ENCODE results near the gene SAMD4A. TPM values are rescaled to one million over a fixed set of nuclear protein-coding genes. Genes with fewer than 3 reads are reported as not detected.

SAMD4A gene
- total RNA-seq, 4 donors from 2014 or later, result 39.8 to 53.3 (median 48.0) TPM

GRCh38 chr14:54564868-54565784 lies 1.8 kb upstream of the SAMD4A start:
- Histone ChIP-seq H3K36me3 (no peaks in the 10 kb centered on the region), H3K27ac (peak overlapping the region; percentile 98 to 100 (median 100)), H3K27me3 (no peaks in the 10 kb centered on the region), H3K9me3 (no peaks in the 10 kb centered on the region), H3K4me1 (peaks cover 0 to 35% (median 10%) of the 10 kb centered on the region in 4 donors), H3K4me3 (peak overlapping the region; percentile 60 to 92 (median 87))
- peak; percentile 42 to 57 for DNase-seq (ENCODE audit: low spot score in 2 of 2)
- 0 to 3% methylated on average over 39 to 50 of the region's 69 CpGs for WGBS, 2 donors
- TF ChIP-seq CTCF (IDR thresholded peaks at IDR 0.05) (peak in 2 of 5 experiments; percentile 21 to 47), EP300 (IDR thresholded peaks at IDR 0.05) (peak in 1 of 2 donors; percentile 63), POLR2A (IDR thresholded peaks at IDR 0.05) (no peak)

- WGBS, 2 donors, result 0 to 2% methylated on average over 27 to 28 of the region's 73 CpGs
- Histone ChIP-seq H3K27ac (peak overlapping the region; percentile 98 to 100 (median 100)), H3K36me3 (no peaks in the 10 kb centered on the region), H3K9me3 (no peaks in the 10 kb centered on the region), H3K4me1 (peaks cover 0 to 43% (median 10%) of the 10 kb centered on the region in 4 donors), H3K4me3 (peak overlapping the region; percentile 60 to 92 (median 87)), H3K27me3 (no peaks in the 10 kb centered on the region)
- TF ChIP-seq EP300 (IDR thresholded peaks at IDR 0.05), result peak; percentile 62 to 97
- peak; percentile 91 for TF ChIP-seq POLR2A (IDR thresholded peaks at IDR 0.05)
- peak in 1 of 5 experiments; percentile 17 for TF ChIP-seq CTCF (IDR thresholded peaks at IDR 0.05)
- DNase-seq (ENCODE audit: low spot score in 2 of 2), result peak; percentile 93 to 95
These were observed 1.0 kb upstream of the SAMD4A start for GRCh38 chr14:54565785-54566409.

GRCh38 chr14:54567224-54567638 lies 303 bp downstream of the SAMD4A start:
- DNase-seq (ENCODE audit: low spot score in 2 of 2), result peak in 1 of 2 donors; percentile 14
- peak overlapping the region; percentile 98 to 100 (median 100) for H3K27ac ChIP-seq
- 0 to 1% methylated on average over 19 to 20 of the region's 31 CpGs for WGBS, 2 donors

GRCh38 chr14:54567639-54568561 lies 972 bp downstream of the SAMD4A start:
- 0 to 1% methylated on average over 33 to 57 of the region's 70 CpGs for WGBS, 2 donors

More at GRCh38 chr14:54567224-54567638, 303 bp downstream of the SAMD4A start:
- H3K4me3 ChIP-seq, result peak overlapping the region; percentile 60 to 92 (median 87)
- peaks cover 0 to 46% (median 10%) of the 10 kb centered on the region in 4 donors for H3K4me1 ChIP-seq
- H3K36me3 ChIP-seq, result peaks cover 0 to 7% (median 0%) of the 10 kb centered on the region in 3 donors
- TF ChIP-seq CTCF (IDR thresholded peaks at IDR 0.05), result no peak
- TF ChIP-seq EP300 (IDR thresholded peaks at IDR 0.05), result no peak
- no peak for TF ChIP-seq POLR2A (IDR thresholded peaks at IDR 0.05)
- peaks cover 0 to 2% (median 0%) of the 10 kb centered on the region in 4 donors for H3K9me3 ChIP-seq
- no peaks in the 10 kb centered on the region for H3K27me3 ChIP-seq

More at GRCh38 chr14:54567639-54568561, 972 bp downstream of the SAMD4A start:
- peak in 1 of 5 experiments; percentile 16 for TF ChIP-seq CTCF (IDR thresholded peaks at IDR 0.05)
- TF ChIP-seq POLR2A (IDR thresholded peaks at IDR 0.05), result no peak
- TF ChIP-seq EP300 (IDR thresholded peaks at IDR 0.05), result no peak
- H3K4me3 ChIP-seq, result peak overlapping the region; percentile 60 to 92 (median 87)
- peak overlapping the region; percentile 98 to 100 (median 100) for H3K27ac ChIP-seq
- H3K36me3 ChIP-seq, result peaks cover 0 to 12% (median 0%) of the 10 kb centered on the region in 3 donors
- H3K27me3 ChIP-seq, result no peaks in the 10 kb centered on the region
- peaks cover 0 to 9% (median 1%) of the 10 kb centered on the region in 4 donors for H3K9me3 ChIP-seq
- H3K4me1 ChIP-seq, result peaks cover 0 to 46% (median 10%) of the 10 kb centered on the region in 4 donors
- DNase-seq (ENCODE audit: low spot score in 2 of 2), result peak; percentile 17 to 44

All from tibial nerve (tissue), 4 donors.